Liver (tissue), 9 donors: ENCODE results near the gene MAGEC3. TPM values are rescaled to one million over a fixed set of nuclear protein-coding genes. Genes with fewer than 3 reads are reported as not detected.

Experiments used
- DNase-seq: peaks from one replicate; pipeline ENCODE4 v3.0.0-alpha.2; 2017; ENCODE audit warnings: low spot score
- H3K27ac ChIP-seq, 2 donors: one replicate each; pipeline ENCODE4 v1.7.0; 2013; ENCODE audit warnings: inconsistent platforms in 2 of 2, low read length in 2 of 2, control low read depth in 1 of 2, low read depth in 1 of 2, mild to moderate bottlenecking in 1 of 2
- H3K27me3 ChIP-seq, 4 donors: one replicate each; pipeline versions ENCODE4 v1.6.1 to v1.7.0; 2013; ENCODE audit warnings: low read length in 3 of 4, inconsistent platforms in 1 of 4, mild to moderate bottlenecking in 1 of 4, moderate library complexity in 1 of 4; ENCODE audit not compliant: control insufficient read depth in 4 of 4, insufficient read depth in 4 of 4
- H3K36me3 ChIP-seq, 4 donors: one replicate each; pipeline versions ENCODE4 v1.6.1 to v1.7.0; 2013; ENCODE audit warnings: low read length in 3 of 4, mild to moderate bottlenecking in 3 of 4, low read depth in 1 of 4, moderate library complexity in 1 of 4; ENCODE audit not compliant: control insufficient read depth in 4 of 4, insufficient read depth in 3 of 4
- H3K4me1 ChIP-seq, 4 donors: one replicate each; pipeline versions ENCODE4 v1.6.1 to v1.7.0; 2013; ENCODE audit warnings: low read length in 3 of 4, mild to moderate bottlenecking in 3 of 4, moderate library complexity in 1 of 4; ENCODE audit not compliant: control insufficient read depth in 4 of 4, insufficient read depth in 4 of 4
- H3K4me3 ChIP-seq, 3 donors: one replicate each; pipeline versions ENCODE4 v1.6.1 to v1.7.0; 2013; ENCODE audit warnings: low read length in 3 of 3, control low read depth in 1 of 3, low read depth in 1 of 3, mild to moderate bottlenecking in 1 of 3
- H3K9ac ChIP-seq, 2 donors: one replicate each; pipeline ENCODE4 v1.7.0; 2013; ENCODE audit warnings: low read length in 2 of 2, mild to moderate bottlenecking in 2 of 2, moderate library complexity in 2 of 2, control low read depth in 1 of 2, low read depth in 1 of 2
- H3K9me3 ChIP-seq, 4 donors: one replicate each; pipeline versions ENCODE4 v1.6.1 to v1.7.0; 2013; ENCODE audit warnings: low read length in 3 of 4; ENCODE audit not compliant: control insufficient read depth in 4 of 4
- EGR1 ChIP-seq, 2 donors: IDR thresholded peaks; 2 replicates each; pipeline ENCODE4 v1.6.1; 2016 to 2018; ENCODE audit warnings: antibody characterized with exemption in 2 of 2, low read depth in 2 of 2
- FOXA1 ChIP-seq: IDR thresholded peaks from 2 replicates; pipeline ENCODE4 v1.6.1; 2016; ENCODE audit warnings: antibody characterized with exemption
- FOXA2 ChIP-seq: IDR thresholded peaks from 2 replicates; pipeline ENCODE4 v1.6.1; 2016; ENCODE audit warnings: antibody characterized with exemption
- HNF4A ChIP-seq, 2 donors: conservative IDR thresholded peaks; 2 replicates each; pipeline ENCODE4 v1.6.1; 2016; ENCODE audit warnings: antibody characterized with exemption in 2 of 2, mild to moderate bottlenecking in 2 of 2
- HNF4G ChIP-seq: IDR thresholded peaks from 2 replicates; pipeline ENCODE4 v1.6.1; 2016; ENCODE audit warnings: antibody characterized with exemption
- NR2F2 ChIP-seq: IDR thresholded peaks from 2 replicates; pipeline ENCODE4 v1.6.1; 2016; ENCODE audit warnings: antibody characterized with exemption
- RAD21 ChIP-seq, 2 donors: IDR thresholded peaks; 2 replicates each; pipeline ENCODE4 v1.6.1; 2016; ENCODE audit warnings: antibody characterized with exemption in 2 of 2, mild to moderate bottlenecking in 2 of 2
- RXRA ChIP-seq, 2 donors: IDR thresholded peaks; 2 replicates each; pipeline ENCODE4 v1.6.1; 2017 to 2018; ENCODE audit warnings: antibody characterized with exemption in 2 of 2, mild to moderate bottlenecking in 1 of 2
- SP1 ChIP-seq: IDR thresholded peaks from 2 replicates; pipeline ENCODE4 v1.6.1; 2018; ENCODE audit warnings: antibody characterized with exemption, mild to moderate bottlenecking
- TAF1 ChIP-seq: conservative IDR thresholded peaks from 2 replicates; pipeline ENCODE4 v1.6.1; 2016; ENCODE audit warnings: antibody characterized with exemption, mild to moderate bottlenecking
- YY1 ChIP-seq: IDR thresholded peaks from 2 replicates; pipeline ENCODE4 v1.6.1; 2016; ENCODE audit warnings: antibody characterized with exemption, mild to moderate bottlenecking
- WGBS: extraction: QIAGEN DNeasy Blood & Tissue Kit; methylation state at CpG from one replicate; pipeline ENCODE4 v1.1.7; 2013; 5-methylcytosine and 5-hydroxymethylcytosine counted together
- polyA plus RNA-seq, 2 donors: library from polyadenylated mRNA; stranded (reverse) in 1 of 2; unstranded in 1 of 2; fragments of 200-250 nt in 1 of 2; fragments of >200 nt in 1 of 2; fragmentation: Nextera tagmentation in 1 of 2; extraction: Ambion mirVana in 1 of 2; gene quantifications; one replicate each; pipeline versions ENCODE4 v1.2.1 to v1.2.3, GENCODE V29; 2013 to 2015
- total RNA-seq, 2 donors: library from RNA; depleted of rRNA; stranded (reverse); fragments of >200 nt; gene quantifications; one replicate each; pipeline ENCODE4 v1.2.3, GENCODE V29; 2014
- TF ChIP-seq, protein P1 (sequence below): fragments of 150-350 bp; IDR thresholded peaks from 2 replicates; pipeline ENCODE4 v1.5.1; 2017; ENCODE audit warnings: improper control_type of control experiment, low read depth, low read length; ENCODE audit not compliant: missing input control
- TF ChIP-seq, protein P2 (sequence below): IDR thresholded peaks from 2 replicates; pipeline ENCODE4 v1.6.1; 2016; ENCODE audit warnings: antibody characterized with exemption
- TF ChIP-seq, protein P3 (sequence below): IDR thresholded peaks from 2 replicates; pipeline ENCODE4 v1.6.1; 2016; ENCODE audit warnings: antibody characterized with exemption
- TF ChIP-seq, protein P4 (sequence below): IDR thresholded peaks from 2 replicates; pipeline ENCODE4 v1.6.1; 2016; ENCODE audit warnings: antibody characterized with exemption, mild to moderate bottlenecking
- donor health status: healthy.
- donor health status: healthy.
- donor health status: healthy.
- donor health status: healthy.
- donor health status: healthy.

The MAGEC3 gene
- total and polyA plus RNA-seq, 4 donors = not detected

DNA sequence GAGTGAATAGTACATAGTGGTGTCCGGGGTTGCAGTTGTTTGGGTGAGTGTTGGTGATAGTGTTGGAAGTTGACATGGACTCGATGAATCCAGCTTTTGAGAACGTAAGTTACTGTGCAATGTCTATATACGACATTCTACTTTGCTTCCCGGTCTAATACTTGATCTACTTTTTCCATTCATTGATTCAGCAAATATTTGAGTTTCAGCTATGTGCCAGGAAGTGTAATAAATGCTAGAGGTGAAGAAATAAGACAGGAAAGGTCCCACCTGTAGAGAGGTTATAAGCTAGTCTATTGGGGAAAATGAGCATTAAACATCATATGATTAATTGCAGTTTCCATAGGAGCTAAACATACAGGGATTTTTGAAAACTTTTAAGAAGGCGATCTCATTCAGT is 22.2 kb upstream of the MAGEC3 start:
- H3K9me3 ChIP-seq = no peaks in the 10 kb centered on the region
- H3K27me3 ChIP-seq = peaks cover 0 to 7% (median 0%) of the 10 kb centered on the region in 4 donors
- no peak overlapping the region for H3K4me3 ChIP-seq
- H3K9ac ChIP-seq = no peak overlapping the region
- 63% methylated on average over 6 of the region's 6 CpGs for WGBS
- no peaks in the 10 kb centered on the region for H3K36me3 ChIP-seq
- TF ChIP-seq, protein P1, sequence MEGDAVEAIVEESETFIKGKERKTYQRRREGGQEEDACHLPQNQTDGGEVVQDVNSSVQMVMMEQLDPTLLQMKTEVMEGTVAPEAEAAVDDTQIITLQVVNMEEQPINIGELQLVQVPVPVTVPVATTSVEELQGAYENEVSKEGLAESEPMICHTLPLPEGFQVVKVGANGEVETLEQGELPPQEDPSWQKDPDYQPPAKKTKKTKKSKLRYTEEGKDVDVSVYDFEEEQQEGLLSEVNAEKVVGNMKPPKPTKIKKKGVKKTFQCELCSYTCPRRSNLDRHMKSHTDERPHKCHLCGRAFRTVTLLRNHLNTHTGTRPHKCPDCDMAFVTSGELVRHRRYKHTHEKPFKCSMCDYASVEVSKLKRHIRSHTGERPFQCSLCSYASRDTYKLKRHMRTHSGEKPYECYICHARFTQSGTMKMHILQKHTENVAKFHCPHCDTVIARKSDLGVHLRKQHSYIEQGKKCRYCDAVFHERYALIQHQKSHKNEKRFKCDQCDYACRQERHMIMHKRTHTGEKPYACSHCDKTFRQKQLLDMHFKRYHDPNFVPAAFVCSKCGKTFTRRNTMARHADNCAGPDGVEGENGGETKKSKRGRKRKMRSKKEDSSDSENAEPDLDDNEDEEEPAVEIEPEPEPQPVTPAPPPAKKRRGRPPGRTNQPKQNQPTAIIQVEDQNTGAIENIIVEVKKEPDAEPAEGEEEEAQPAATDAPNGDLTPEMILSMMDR = no peak
- TF ChIP-seq EGR1 (IDR thresholded peaks at IDR 0.05; ENCODE audit: low read depth in 2 of 2) (no peak), RXRA (IDR thresholded peaks at IDR 0.05) (no peak), FOXA1 (no peak), HNF4A (conservative IDR thresholded peaks at IDR 0.05) (no peak), SP1 (no peak), RAD21 (IDR thresholded peaks at IDR 0.05) (no peak), TAF1 (no peak), FOXA2 (no peak), YY1 (no peak)
- TF ChIP-seq, protein P2, sequence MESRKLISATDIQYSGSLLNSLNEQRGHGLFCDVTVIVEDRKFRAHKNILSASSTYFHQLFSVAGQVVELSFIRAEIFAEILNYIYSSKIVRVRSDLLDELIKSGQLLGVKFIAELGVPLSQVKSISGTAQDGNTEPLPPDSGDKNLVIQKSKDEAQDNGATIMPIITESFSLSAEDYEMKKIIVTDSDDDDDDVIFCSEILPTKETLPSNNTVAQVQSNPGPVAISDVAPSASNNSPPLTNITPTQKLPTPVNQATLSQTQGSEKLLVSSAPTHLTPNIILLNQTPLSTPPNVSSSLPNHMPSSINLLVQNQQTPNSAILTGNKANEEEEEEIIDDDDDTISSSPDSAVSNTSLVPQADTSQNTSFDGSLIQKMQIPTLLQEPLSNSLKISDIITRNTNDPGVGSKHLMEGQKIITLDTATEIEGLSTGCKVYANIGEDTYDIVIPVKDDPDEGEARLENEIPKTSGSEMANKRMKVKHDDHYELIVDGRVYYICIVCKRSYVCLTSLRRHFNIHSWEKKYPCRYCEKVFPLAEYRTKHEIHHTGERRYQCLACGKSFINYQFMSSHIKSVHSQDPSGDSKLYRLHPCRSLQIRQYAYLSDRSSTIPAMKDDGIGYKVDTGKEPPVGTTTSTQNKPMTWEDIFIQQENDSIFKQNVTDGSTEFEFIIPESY = no peak
- TF ChIP-seq, protein P3, sequence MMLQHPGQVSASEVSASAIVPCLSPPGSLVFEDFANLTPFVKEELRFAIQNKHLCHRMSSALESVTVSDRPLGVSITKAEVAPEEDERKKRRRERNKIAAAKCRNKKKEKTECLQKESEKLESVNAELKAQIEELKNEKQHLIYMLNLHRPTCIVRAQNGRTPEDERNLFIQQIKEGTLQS = no peak
- no peaks in the 10 kb centered on the region for H3K4me1 ChIP-seq
- H3K27ac ChIP-seq = no peak overlapping the region
- no peak for DNase-seq

DNA sequence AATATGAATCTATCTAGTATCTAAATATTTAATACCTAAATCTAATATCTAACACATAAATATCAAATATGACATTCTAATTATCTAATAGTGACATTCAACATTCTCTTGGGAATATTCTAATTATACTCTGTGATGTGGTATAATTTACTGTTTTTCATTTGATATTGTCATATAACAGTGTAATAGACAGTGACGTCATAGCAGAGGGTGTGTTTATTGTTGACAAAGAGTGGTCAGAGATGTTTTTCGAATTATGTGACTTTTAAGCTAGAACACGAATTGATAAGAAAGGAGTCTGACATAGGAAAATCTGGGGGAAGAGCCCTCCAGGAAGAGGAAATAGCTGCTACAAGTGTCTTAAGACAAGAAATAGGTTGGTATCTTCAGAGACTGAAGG is 5.9 kb upstream of the MAGEC3 start:
- no peak overlapping the region for H3K27ac ChIP-seq
- WGBS = 61% methylated on average over 3 of the region's 3 CpGs
- no peaks in the 10 kb centered on the region for H3K27me3 ChIP-seq
- H3K4me3 ChIP-seq = no peak overlapping the region
- no peak overlapping the region for H3K9ac ChIP-seq
- H3K36me3 ChIP-seq = no peaks in the 10 kb centered on the region
- TF ChIP-seq HNF4A (conservative IDR thresholded peaks at IDR 0.05) = no peak
- no peak for TF ChIP-seq TAF1
- TF ChIP-seq HNF4G = no peak
- TF ChIP-seq, protein P1 = no peak
- no peak for TF ChIP-seq RXRA (IDR thresholded peaks at IDR 0.05)
- no peak for TF ChIP-seq FOXA2
- TF ChIP-seq NR2F2 = no peak
- TF ChIP-seq EGR1 (IDR thresholded peaks at IDR 0.05; ENCODE audit: low read depth in 2 of 2) = no peak
- TF ChIP-seq, protein P3 = no peak
- TF ChIP-seq, protein P4, sequence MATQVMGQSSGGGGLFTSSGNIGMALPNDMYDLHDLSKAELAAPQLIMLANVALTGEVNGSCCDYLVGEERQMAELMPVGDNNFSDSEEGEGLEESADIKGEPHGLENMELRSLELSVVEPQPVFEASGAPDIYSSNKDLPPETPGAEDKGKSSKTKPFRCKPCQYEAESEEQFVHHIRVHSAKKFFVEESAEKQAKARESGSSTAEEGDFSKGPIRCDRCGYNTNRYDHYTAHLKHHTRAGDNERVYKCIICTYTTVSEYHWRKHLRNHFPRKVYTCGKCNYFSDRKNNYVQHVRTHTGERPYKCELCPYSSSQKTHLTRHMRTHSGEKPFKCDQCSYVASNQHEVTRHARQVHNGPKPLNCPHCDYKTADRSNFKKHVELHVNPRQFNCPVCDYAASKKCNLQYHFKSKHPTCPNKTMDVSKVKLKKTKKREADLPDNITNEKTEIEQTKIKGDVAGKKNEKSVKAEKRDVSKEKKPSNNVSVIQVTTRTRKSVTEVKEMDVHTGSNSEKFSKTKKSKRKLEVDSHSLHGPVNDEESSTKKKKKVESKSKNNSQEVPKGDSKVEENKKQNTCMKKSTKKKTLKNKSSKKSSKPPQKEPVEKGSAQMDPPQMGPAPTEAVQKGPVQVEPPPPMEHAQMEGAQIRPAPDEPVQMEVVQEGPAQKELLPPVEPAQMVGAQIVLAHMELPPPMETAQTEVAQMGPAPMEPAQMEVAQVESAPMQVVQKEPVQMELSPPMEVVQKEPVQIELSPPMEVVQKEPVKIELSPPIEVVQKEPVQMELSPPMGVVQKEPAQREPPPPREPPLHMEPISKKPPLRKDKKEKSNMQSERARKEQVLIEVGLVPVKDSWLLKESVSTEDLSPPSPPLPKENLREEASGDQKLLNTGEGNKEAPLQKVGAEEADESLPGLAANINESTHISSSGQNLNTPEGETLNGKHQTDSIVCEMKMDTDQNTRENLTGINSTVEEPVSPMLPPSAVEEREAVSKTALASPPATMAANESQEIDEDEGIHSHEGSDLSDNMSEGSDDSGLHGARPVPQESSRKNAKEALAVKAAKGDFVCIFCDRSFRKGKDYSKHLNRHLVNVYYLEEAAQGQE = no peak
- no peak for TF ChIP-seq FOXA1
- H3K9me3 ChIP-seq = peaks cover 0 to under 1% (median 0%) of the 10 kb centered on the region in 4 donors
- H3K4me1 ChIP-seq = no peaks in the 10 kb centered on the region
- no peak for DNase-seq
